Muscle layer of colon (tissue), 2 donors: ENCODE measurements around the gene OR1D5.
"Not testable (repeated sequence)": the region's sequence is repeated elsewhere in the genome, so short reads cannot be mapped to it uniquely, and the experiment has no call there.

Experiments
- H3K27ac ChIP-seq: one replicate; pipeline ENCODE4 v1.7.0; 2013; ENCODE audit warnings: low read depth, mild to moderate bottlenecking, low read length, moderate library complexity
- H3K27me3 ChIP-seq, 2 donors: one replicate each; pipeline ENCODE4 v1.7.0; 2013; ENCODE audit warnings: low read length in 2 of 2, mild to moderate bottlenecking in 2 of 2; ENCODE audit not compliant: insufficient read depth in 2 of 2, control insufficient read depth in 1 of 2
- H3K36me3 ChIP-seq: one replicate; pipeline ENCODE4 v1.7.0; 2013; ENCODE audit warnings: mild to moderate bottlenecking, low read length; ENCODE audit not compliant: insufficient read depth
- H3K4me1 ChIP-seq: one replicate; pipeline ENCODE4 v1.7.0; 2013; ENCODE audit warnings: mild to moderate bottlenecking, low read length; ENCODE audit not compliant: insufficient read depth
- H3K4me3 ChIP-seq, 2 donors: one replicate each; pipeline ENCODE4 v1.7.0; 2013; ENCODE audit warnings: low read length in 2 of 2, low read depth in 1 of 2, mild to moderate bottlenecking in 1 of 2, moderate library complexity in 1 of 2
- H3K9ac ChIP-seq: one replicate; pipeline ENCODE4 v1.7.0; 2013; ENCODE audit warnings: low read length
- H3K9me3 ChIP-seq: one replicate; pipeline ENCODE4 v1.7.0; 2013; ENCODE audit warnings: mild to moderate bottlenecking, low read length
- donor health status: abdominal sarcoma.
- donor health status: Adenocarcinoma of cecum.

OR1D5 gene

DNA sequence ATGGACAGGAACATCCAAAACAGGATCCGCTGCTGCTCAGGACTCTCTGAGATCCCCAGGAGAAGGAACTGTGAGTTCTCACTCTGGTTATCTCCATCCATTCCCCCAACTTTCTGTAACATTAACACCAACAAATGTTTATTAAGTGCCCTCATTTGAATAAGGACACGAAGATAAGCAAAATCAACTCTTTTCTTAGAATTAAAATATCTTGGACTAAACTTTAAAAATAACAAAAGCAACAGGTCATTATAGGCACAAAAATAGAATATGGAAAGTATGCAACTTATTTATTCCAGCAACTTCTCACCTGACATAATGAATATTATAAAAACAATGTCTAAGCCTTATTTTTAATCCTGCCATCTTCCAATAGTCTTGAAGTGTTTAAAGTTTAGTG is at the start of gene OR1D5:
Gene OR1D5, minus strand, starts transcription at position 101 of the 400 bp plus-strand sequence. Its CDS starts 0 bp downstream, at position 101.
- H3K4me3 ChIP-seq, H3K4me1 ChIP-seq, H3K36me3 ChIP-seq, H3K9ac ChIP-seq, H3K27me3 ChIP-seq, H3K9me3 ChIP-seq, H3K27ac ChIP-seq: not testable (repeated sequence)

- Histone ChIP-seq H3K27ac (no peak within 1 kb of the TSS), H3K9ac (no peak within 1 kb of the TSS), H3K36me3 (no peaks in the 10 kb centered on the region), H3K9me3 (no peaks in the 10 kb centered on the region), H3K27me3 (no peaks in the 10 kb centered on the region), H3K4me1 (no peaks in the 10 kb centered on the region), H3K4me3 (no peak within 1 kb of the TSS)
Measured at GRCh38 chr17:3104322-3104721, 40.9 kb upstream of the OR1D5 start, which contains the start of gene OR1D2. OR1D2 (minus strand) TSS chr17:3104422; CDS start chr17:3092996, 11,426 bp downstream.

DNA sequence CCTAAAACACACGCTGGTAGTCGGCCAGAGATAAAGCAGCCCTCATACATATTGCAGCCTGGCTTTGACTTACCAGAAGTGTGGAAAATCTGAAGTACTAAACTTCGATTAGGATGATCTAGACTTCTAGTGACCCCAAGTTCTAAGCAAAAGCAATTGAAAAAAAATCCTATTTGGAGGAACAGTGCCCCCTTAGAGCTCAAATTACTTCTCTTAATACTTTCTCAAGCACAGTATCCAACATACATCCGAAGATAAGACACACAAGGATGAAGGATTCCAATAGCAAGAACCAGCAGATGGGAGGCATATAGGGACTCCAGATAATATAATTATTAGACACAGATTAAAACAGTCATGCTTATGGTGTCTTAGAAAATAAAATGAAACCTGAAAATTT is 10.4 kb upstream of the OR1D5 start:
- not testable (repeated sequence) for H3K9me3 ChIP-seq, H3K4me3 ChIP-seq, H3K27me3 ChIP-seq, H3K4me1 ChIP-seq, H3K9ac ChIP-seq, H3K36me3 ChIP-seq, H3K27ac ChIP-seq

GRCh38 chr17:3065192-3065591 is 1.8 kb upstream of the OR1D5 start:
- not testable (repeated sequence) for H3K27ac ChIP-seq, H3K4me1 ChIP-seq, H3K4me3 ChIP-seq, H3K9me3 ChIP-seq, H3K27me3 ChIP-seq, H3K9ac ChIP-seq, H3K36me3 ChIP-seq

DNA sequence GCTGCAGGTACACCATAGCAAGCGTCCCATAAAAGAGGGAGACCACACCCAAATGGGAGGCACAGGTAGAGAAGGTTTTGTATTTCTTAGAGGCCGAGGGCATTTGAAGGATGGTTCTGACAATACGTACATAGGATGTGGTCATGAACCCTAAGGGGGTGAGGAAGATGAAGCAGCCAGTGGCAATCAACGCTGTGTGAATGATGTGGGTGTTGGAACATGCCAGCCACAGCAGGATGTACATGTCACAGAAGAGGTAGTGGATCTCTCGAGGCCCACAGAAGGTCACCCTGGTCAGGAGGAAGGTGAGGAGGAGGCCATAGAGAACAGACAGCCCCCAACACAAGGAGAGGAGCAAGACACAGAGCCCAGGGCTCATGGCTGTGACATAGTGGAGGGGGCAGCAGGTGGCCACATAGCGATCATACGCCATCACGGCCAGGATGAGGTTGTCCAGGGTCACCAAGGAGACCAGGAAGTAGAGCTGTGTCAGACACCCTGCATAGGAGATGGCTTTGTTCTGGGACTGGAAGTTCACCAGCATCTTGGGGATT is 506 bp downstream of the OR1D5 start:
- not testable (repeated sequence) for H3K36me3 ChIP-seq, H3K9me3 ChIP-seq, H3K9ac ChIP-seq, H3K4me1 ChIP-seq, H3K4me3 ChIP-seq, H3K27ac ChIP-seq, H3K27me3 ChIP-seq

GRCh38 chr17:3054868-3055267 is 8.5 kb downstream of the OR1D5 start:
- H3K9me3 ChIP-seq, H3K9ac ChIP-seq, H3K4me1 ChIP-seq, H3K27ac ChIP-seq, H3K4me3 ChIP-seq, H3K27me3 ChIP-seq, H3K36me3 ChIP-seq: not testable (repeated sequence)

- Histone ChIP-seq H3K27me3 (no peaks in the 10 kb centered on the region), H3K27ac (no peak overlapping the region), H3K9ac (no peak overlapping the region), H3K36me3 (no peaks in the 10 kb centered on the region), H3K9me3 (no peaks in the 10 kb centered on the region), H3K4me3 (peak overlapping the region in 1 of 2 donors; percentile 78), H3K4me1 (no peaks in the 10 kb centered on the region)
Measured at GRCh38 chr17:3049705-3050295, 13.6 kb downstream of the OR1D5 start.

DNA sequence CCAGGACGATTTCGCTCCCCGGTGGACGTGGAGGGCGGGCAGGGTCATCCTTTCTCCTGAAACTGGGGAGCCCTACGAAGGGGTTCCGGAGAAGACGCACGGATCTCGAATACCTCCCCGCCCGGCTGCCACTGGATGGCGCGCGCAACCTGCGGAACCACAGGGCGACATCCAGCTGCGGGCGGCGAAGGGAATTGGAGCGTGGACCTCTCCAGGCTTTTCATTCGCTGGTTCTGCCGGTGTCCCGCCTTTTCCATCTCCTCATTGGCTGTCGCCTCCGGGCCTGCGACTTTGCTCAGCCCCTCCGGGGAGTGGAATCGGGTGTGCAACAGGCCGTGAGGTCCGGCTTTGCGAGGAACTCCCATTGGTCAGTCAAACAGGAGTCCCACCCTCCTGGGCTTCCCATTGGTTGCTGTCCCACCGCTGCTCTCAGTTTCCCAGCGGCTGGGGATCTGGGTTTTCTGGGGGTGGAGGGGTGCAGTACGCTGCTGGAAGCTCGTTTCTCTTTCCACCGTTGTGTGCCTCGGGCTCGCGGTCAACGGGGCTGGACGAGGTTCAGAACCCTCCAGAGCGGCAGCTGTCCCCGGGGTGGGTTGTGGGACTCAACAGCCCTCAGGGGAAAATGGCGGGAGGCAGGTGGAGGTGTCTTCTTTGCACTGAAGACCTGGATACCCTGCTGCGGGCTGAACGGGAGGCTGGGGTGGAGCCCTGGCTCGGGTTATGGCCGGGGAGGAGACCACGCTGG is 14.5 kb downstream of the OR1D5 start:
- Histone ChIP-seq H3K4me1 (no peaks in the 10 kb centered on the region), H3K36me3 (no peaks in the 10 kb centered on the region), H3K9ac (peak overlapping the region; percentile 19), H3K27ac (peak overlapping the region; percentile 84), H3K9me3 (peaks cover 5% of the 10 kb centered on the region), H3K4me3 (peak overlapping the region; percentile 78 to 82), H3K27me3 (no peaks in the 10 kb centered on the region)

- Histone ChIP-seq H3K36me3 (no peaks in the 10 kb centered on the region), H3K4me3 (no peak overlapping the region), H3K27me3 (no peaks in the 10 kb centered on the region), H3K9me3 (peaks cover 9% of the 10 kb centered on the region), H3K4me1 (no peaks in the 10 kb centered on the region), H3K27ac (no peak overlapping the region), H3K9ac (no peak overlapping the region)
Measured at GRCh38 chr17:3046753-3047152, 16.7 kb downstream of the OR1D5 start.

- H3K4me1 ChIP-seq = no peaks in the 10 kb centered on the region
- H3K9me3 ChIP-seq = peaks cover 9% of the 10 kb centered on the region
- H3K27me3 ChIP-seq = no peaks in the 10 kb centered on the region
- H3K9ac ChIP-seq = no peak overlapping the region
- H3K27ac ChIP-seq = no peak overlapping the region
- no peaks in the 10 kb centered on the region for H3K36me3 ChIP-seq
- H3K4me3 ChIP-seq = no peak overlapping the region
Measured at GRCh38 chr17:3043737-3044365, 19.6 kb downstream of the OR1D5 start.

DNA sequence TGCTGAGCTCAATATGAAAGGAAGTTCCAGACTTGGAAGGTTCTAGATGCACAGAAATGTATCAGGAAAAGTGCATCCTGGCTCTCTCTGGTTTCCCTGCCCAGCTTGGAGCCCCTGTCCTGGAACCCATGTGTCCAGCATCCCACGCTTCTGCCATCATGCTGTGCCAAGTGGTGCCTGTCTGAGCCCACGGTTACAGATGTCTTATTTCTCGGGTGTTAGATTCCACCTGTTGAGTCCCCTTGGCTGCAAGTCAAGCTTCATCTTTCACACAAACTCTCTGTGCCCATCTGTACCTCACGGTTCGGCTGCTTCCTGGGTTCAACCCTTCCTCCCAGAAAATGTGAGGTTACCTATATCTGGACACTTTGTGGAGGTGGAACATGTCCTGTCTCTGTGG is 22.5 kb downstream of the OR1D5 start:
- no peak overlapping the region for H3K4me3 ChIP-seq
- H3K36me3 ChIP-seq = no peaks in the 10 kb centered on the region
- H3K9ac ChIP-seq = no peak overlapping the region
- no peaks in the 10 kb centered on the region for H3K4me1 ChIP-seq
- H3K27me3 ChIP-seq = no peaks in the 10 kb centered on the region
- no peak overlapping the region for H3K27ac ChIP-seq
- H3K9me3 ChIP-seq = peaks cover 9% of the 10 kb centered on the region
